Measurements from ENCODE around the gene GLUL. TPM values are rescaled to one million over a fixed set of nuclear protein-coding genes. Genes with fewer than 3 reads are reported as not detected.

The GLUL gene
- total RNA-seq, 4 donors from 2014 or later = 597 to 1,638 (median 1,035) TPM

Other genes with a start within 250 kb of the GLUL start
- gene TEDDM1, start 8.9 kb upstream of the GLUL start, total RNA-seq = not detected
- under 1 TPM in 2 of 4 donors, not detected in 2; 0.42 to 0.61 TPM for gene RGSL1, start 58.4 kb upstream of the GLUL start, total RNA-seq
- gene RNASEL, start 197.5 kb upstream of the GLUL start, total RNA-seq = 1 to 10 TPM; 5.6 to 9.5 (median 7.5) TPM
- gene RGS16, start 212.6 kb upstream of the GLUL start, total RNA-seq = 1 to 10 TPM; 1.1 to 2.2 (median 1.3) TPM